ENCODE measurements around the gene FANCC. TPM values are rescaled to one million over a fixed set of nuclear protein-coding genes. Genes with fewer than 3 reads are reported as not detected.

Gene FANCC
- total RNA-seq, 1 donor from 2014 or later, result 18.7 TPM

- intact Hi-C loops (cut with micrococcal nuclease), result no loop called here
- H3K4me1 Mint-ChIP-seq (ENCODE audit: low read depth), result peaks cover 10% of the 10 kb centered on the region
Measured at GRCh38 chr9:95053611-95054570, 263.6 kb downstream of the FANCC start.

GRCh38 chr9:95049761-95050160 lies 267.7 kb downstream of the FANCC start:
- Mint-ChIP-seq H3K27me3 (ENCODE audit: insufficient read depth) (peaks cover 35% of the 10 kb centered on the region), H3K27ac (no peak overlapping the region), H3K36me3 (ENCODE audit: low read depth) (peaks cover 3% of the 10 kb centered on the region), H3K9me3 (no peaks in the 10 kb centered on the region), H3K4me3 (no peak overlapping the region), H3K4me1 (ENCODE audit: low read depth) (peaks cover 8% of the 10 kb centered on the region)
- intact Hi-C loops (cut with micrococcal nuclease), result loop anchor here (2.0 kb wide), 2 partner anchors 39 to 381 kb away; no protein-coding TSS in a partner anchor
- no peak for DNase-seq (ENCODE audit: low spot score)

More at GRCh38 chr9:95053611-95054570, 263.6 kb downstream of the FANCC start:
- no peak for DNase-seq (ENCODE audit: low spot score)
- H3K27me3 Mint-ChIP-seq (ENCODE audit: insufficient read depth), result peaks cover 15% of the 10 kb centered on the region
- H3K27ac Mint-ChIP-seq, result no peak overlapping the region
- H3K4me3 Mint-ChIP-seq, result no peak overlapping the region
- H3K36me3 Mint-ChIP-seq (ENCODE audit: low read depth), result peaks cover 6% of the 10 kb centered on the region
- no peaks in the 10 kb centered on the region for H3K9me3 Mint-ChIP-seq

Other genes with a start within 250 kb of the FANCC start
- gene PTCH1, start 199.3 kb upstream of the FANCC start, total RNA-seq, result 9.9 and 11.5 TPM in 2 replicates